ACHN (cell line): ENCODE measurements around the gene ASMT.

Experiments used
- DNase-seq: peaks from one replicate; pipeline ENCODE4 v3.0.0-alpha.2; 2015
- in situ Hi-C: cut with HindIII; loops from 2 replicates; pipeline ENCODE4 v1.10.0; 2017; ENCODE audit warnings: low sequenced_read_pairs, low pct_ligation_motif_present, low pct_unique_long_range_greater_than_20kb

Gene ASMT

GRCh38 chrX:1596676-1597344 is 18.0 kb upstream of the ASMT start:
- in situ Hi-C loops = no loop called here
- no peak for DNase-seq

- no peak for DNase-seq
- in situ Hi-C loops = no loop called here
Observed at GRCh38 chrX:1597345-1598020, 17.4 kb upstream of the ASMT start.

- DNase-seq = no peak
- in situ Hi-C loops = no loop called here
Observed at GRCh38 chrX:1598021-1598875, 16.6 kb upstream of the ASMT start.

- in situ Hi-C loops = no loop called here
Observed at GRCh38 chrX:1598876-1599790, 15.7 kb upstream of the ASMT start.

GRCh38 chrX:1599791-1600405 is 15.0 kb upstream of the ASMT start:
- no peak for DNase-seq
- in situ Hi-C loops = no loop called here

More at GRCh38 chrX:1598876-1599790, 15.7 kb upstream of the ASMT start:
- no peak for DNase-seq

- no peak for DNase-seq
Observed at GRCh38 chrX:1600406-1601050, 14.3 kb upstream of the ASMT start.

GRCh38 chrX:1601051-1601767 is 13.7 kb upstream of the ASMT start:
- no peak for DNase-seq
- in situ Hi-C loops = no loop called here

More at GRCh38 chrX:1600406-1601050, 14.3 kb upstream of the ASMT start:
- in situ Hi-C loops = no loop called here

- DNase-seq = no peak
- in situ Hi-C loops = no loop called here
Observed at GRCh38 chrX:1601768-1602085, 13.1 kb upstream of the ASMT start.

GRCh38 chrX:1602299-1602698 is 12.6 kb upstream of the ASMT start:
- in situ Hi-C loops = no loop called here
- no peak for DNase-seq

- no peak for DNase-seq
- in situ Hi-C loops = no loop called here
Observed at GRCh38 chrX:1606496-1606895, 8.4 kb upstream of the ASMT start.

GRCh38 chrX:1609311-1609710 is 5.5 kb upstream of the ASMT start:
- DNase-seq = no peak
- in situ Hi-C loops = no loop called here

GRCh38 chrX:1609762-1610161 is 5.1 kb upstream of the ASMT start:
- DNase-seq = no peak
- in situ Hi-C loops = no loop called here

- in situ Hi-C loops = no loop called here
- no peak for DNase-seq
Observed at GRCh38 chrX:1610166-1610565, 4.7 kb upstream of the ASMT start.

- DNase-seq = no peak
- in situ Hi-C loops = no loop called here
Observed at GRCh38 chrX:1610736-1611135, 4.1 kb upstream of the ASMT start.

GRCh38 chrX:1612641-1613286 is 2.1 kb upstream of the ASMT start:
- DNase-seq = no peak
- in situ Hi-C loops = no loop called here

GRCh38 chrX:1618689-1619088 is 3.8 kb downstream of the ASMT start:
- in situ Hi-C loops = no loop called here
- DNase-seq = no peak

GRCh38 chrX:1623691-1624090 is 8.8 kb downstream of the ASMT start:
- in situ Hi-C loops = no loop called here

More at GRCh38 chrX:1623691-1624090, 8.8 kb downstream of the ASMT start:
- no peak for DNase-seq
